Stimulated activated CD8-positive, alpha-beta memory T cell treated with anti-CD3 and anti-CD28 coated beads, Interleukin-12 subunit alpha, Interleukin-12 subunit beta, amount 100 ng/mL, for 24 hours (primary cell): Measurements from ENCODE around the gene ARL5B.

Source experiments
- DNase-seq: peaks from one replicate; pipeline ENCODE4 v3.0.0-alpha.2; 2020; ENCODE audit errors: extremely low read depth

Gene ARL5B

GRCh38 chr10:18658271-18659124 lies 733 bp upstream of the ARL5B start:
- no peak for DNase-seq

DNA sequence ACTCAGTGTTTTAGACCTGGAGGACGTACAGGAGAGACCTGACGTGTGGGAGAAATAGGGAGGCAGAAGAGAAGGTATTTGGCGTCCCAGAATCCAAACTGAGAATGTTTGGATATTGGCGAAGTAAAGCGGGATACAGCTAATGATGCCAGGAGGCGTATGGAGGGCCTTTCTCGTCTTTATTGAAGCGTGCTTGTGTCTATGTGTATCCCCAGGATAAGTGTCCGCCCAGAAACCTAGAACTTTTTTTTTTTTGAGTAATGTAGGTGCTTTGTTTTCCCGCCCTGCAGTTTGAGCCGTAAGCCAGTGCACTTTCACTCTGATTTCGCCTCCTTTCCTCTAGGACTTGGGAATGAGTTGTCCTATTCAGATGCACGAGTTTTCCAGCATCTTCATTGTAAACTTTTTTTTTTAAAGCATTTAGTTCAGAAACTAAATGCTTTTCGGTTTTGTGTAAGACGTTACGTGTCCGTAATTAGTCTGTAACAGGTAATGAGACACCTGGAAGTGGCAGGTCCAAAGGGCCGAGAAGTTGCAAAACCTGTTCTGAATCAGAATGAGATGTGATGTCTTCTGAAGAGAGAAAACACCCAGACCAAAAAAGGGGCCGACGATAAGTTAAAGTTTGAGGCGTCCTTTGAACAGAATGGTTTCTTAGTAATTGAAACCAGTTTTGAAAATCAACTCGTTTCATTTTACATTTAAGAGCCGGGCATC lies 746 bp downstream of the ARL5B start:
- DNase-seq: no peak

DNA sequence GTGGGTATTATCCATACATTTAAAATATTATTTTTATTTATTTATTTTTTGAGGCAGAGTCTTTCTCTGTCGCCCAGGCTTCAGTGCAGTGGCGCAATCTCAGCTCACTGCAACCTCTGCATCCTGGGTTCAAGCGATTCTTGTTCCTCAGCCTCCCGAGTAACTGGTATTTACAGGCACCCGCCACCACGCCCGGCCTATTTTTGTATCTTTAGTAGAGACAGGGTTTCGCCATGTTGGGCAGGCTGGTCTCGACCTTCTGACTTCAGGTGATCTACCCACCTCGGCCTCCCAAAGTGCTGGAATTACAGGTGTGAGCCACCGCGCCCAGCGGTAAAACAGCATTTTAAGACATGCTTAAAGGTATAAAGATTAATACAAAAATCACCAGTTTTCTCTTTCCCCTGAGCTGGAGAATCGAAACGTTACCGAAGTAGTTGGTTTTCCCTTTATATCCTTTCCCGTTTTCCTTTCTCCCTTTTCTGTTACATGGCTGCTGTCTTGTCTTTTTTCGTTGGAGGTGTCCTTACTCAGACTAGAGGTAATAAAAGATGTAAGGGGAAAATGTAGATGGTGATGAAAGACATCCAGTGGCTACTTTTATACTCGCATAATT lies 1.7 kb downstream of the ARL5B start:
- DNase-seq: no peak

DNA sequence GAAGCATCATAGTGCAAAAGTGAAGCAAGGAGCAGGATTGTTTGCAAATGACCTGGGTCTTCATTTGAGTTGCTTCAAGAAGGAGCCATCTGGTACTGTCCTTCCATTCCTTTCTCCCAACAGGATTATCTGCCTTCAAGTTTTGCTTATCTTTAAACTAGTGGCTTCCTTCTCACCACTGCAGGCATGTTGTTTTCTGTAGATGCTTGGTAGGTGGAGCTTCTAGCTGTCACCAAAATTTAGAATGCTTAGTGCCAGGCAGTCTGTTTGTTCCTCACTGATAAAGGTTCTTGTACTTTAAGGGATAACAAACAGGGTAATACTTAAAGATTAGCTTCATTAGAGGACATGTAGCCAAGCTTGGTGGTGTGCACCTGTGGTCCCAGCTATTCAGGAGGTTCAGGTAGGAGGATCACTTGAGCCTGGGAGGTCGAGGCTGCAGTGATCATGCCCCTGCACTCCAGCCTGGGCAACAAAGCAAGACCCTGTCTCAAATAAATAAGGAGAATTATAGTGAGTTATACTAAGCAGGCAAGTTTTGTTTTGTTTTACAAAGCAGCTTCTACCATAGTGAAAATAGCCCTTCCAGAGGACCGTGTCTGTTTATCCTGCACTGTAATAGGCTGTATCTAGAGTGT lies 5.7 kb downstream of the ARL5B start:
- no peak for DNase-seq

DNA sequence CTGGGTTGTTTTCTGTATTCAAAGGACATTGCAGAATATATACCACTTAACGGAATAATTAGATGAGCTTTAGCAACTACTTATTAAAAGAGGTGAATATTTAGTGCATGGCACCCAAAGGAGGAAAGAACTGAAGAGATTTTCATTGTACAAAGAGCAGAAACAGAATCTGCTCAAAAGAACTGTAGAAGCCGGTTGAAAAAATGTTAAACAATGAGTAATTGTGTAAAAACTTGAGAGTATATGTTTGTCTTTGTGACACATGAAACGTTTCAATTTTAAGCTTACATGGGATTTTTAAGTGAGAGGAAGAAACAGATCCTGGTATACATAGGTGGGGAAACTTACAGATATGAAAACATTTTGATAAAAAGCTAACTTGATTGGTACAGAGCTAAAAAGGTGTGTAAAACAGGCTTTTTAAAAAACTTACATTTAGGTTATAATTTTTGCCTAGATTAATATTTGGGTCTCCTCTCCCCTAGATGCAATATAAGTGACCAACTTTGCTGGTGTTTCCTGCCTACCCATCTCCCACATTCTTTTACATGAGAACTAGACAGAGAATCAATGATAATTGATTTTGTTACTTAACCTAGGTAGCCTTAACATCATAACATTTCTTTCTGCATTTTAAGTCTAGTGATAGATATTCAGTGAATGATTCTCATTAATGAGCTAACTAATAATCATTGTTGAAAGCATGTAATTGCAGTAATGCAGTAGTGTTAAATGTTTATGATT lies 6.8 kb downstream of the ARL5B start:
- no peak for DNase-seq

- no peak for DNase-seq
Measured at GRCh38 chr10:18666810-18667209, 7.6 kb downstream of the ARL5B start.

GRCh38 chr10:18668026-18668425 lies 8.8 kb downstream of the ARL5B start:
- DNase-seq: no peak

GRCh38 chr10:18675086-18675801 lies 16.0 kb downstream of the ARL5B start:
- no peak for DNase-seq

DNA sequence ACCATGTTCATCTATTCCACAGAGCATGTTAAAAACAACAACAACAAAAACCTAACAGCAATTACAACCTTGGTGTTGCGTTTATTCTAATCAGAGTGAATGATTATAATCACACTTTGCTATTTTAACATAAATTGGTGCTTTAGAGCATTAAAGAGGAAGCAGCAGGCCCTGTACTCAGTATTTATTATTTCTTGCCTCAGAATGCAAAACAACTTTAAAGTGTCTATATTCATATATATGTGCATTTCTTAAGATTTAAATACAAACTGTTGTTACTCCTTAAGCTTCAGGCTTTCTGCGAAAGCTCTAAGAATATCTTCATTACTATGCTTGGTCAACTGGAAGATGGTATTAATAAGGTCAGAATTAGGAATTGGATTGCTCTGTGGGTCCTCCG lies 21.5 kb downstream of the ARL5B start:
- DNase-seq: no peak

DNA sequence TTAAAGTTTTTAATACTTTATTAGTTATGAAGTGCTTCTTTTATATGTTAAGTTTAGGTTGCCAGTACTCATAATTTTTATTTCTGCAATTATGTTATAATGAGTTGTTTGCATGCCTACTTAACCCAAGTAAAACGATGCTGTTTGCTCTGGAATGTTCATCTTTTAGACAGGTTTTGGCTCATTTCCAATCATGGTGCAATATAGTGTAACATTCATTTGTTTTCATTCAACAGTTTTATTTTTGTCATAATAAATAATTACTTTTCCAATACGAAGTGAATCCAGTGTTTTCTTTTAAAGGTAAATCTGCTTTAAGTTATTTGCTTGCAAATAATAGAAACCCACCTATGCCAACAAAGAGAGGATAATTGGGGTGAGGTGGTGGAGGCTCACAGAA lies 22.1 kb downstream of the ARL5B start:
- DNase-seq: no peak

GRCh38 chr10:18681971-18682411 lies 22.8 kb downstream of the ARL5B start:
- DNase-seq: no peak

DNA sequence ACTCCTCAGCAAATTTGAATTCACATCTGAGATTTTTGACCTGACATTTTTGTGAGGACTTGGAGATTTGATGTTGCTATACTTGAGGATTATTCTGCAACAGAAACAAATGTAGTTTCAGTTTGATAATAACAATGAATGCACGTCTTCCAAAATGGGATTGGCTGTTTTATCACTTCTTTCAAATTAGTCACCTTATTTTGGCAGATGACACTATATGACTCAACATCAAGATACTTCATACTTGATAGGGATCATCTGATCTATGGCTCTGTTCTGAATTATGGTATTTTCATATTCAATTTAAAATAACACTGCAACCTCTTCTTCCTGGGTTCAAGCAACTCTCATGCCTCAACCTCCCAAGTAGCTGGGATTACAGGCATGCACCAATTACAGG lies 24.2 kb downstream of the ARL5B start:
- no peak for DNase-seq

DNA sequence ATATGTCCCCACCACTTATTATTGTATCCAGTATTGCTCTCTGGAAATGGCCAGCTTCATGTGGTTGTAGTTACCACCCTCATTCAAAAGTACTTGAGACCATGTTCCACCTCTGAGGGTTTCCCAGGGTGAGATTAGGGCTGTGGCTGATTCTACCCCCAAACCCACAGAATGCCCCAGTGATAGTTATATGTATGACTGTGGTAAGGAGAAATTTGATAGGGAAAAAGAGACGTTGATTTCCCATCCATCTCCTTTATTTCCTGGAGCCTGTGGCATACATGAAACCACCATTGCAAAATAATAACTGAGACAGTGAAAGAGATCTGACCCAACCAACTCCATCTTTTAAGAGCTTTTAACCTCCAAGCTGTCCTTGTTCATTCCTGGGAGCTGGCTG lies 25.2 kb downstream of the ARL5B start:
- DNase-seq: no peak

DNA sequence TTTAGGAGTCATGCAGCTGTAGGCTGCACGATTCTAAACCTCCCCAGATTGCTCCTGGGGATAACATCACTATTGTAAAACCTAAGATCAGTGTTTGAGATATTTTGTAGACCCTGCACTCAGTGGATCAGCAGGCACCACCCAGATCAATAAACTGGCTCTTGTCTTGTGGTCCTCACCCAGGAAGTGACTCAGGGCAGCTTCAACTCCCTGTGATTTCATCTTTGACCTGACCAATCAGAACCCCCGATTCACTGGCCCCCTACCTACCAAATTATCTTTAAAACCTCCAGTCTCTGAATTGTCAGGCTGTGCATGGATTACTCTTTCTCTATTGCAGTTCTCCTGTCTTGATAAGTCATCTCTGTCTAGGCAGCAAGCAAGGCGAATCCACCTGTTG lies 25.7 kb downstream of the ARL5B start:
- no peak for DNase-seq

DNA sequence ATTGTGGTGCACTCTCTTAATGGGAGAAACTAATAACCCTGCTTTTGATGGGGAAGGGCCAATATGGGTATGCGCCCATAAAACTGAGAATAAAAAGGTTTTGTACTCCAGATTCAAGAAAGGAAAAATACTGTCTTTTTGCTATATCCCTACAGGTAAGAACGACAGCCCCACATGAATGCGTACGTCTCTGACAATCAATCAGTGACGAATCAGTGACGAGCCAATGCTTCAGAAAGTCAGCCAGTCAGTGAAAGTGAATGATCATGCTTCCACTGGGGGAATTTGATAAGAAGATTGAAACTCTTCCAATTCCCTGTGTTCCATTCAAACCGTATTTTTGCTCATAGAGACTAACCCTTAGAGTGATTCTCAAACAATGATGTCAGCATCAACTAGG lies 26.3 kb downstream of the ARL5B start:
- DNase-seq: no peak

GRCh38 chr10:18687195-18687594 lies 28.0 kb downstream of the ARL5B start:
- DNase-seq: no peak

GRCh38 chr10:18687706-18688105 lies 28.5 kb downstream of the ARL5B start:
- no peak for DNase-seq

DNA sequence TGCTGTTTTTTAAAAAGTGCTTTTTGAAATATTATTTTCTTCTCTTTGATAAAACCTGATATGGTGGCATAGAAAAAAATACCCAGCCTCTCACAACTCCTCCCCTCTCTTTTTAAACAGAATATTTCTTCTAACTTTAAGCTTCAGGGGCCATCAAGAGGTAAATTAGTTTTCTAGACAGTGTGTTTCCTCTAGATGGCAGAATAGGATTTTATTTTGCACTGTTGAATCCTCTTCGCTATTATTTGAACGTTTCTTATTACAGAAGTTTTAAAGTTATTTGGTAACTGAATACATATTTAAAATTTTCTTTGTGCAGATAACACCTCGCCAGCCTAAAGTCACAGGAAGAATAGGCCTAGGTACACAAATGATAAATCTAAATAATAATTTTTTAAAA lies 30.3 kb downstream of the ARL5B start:
- DNase-seq: no peak

DNA sequence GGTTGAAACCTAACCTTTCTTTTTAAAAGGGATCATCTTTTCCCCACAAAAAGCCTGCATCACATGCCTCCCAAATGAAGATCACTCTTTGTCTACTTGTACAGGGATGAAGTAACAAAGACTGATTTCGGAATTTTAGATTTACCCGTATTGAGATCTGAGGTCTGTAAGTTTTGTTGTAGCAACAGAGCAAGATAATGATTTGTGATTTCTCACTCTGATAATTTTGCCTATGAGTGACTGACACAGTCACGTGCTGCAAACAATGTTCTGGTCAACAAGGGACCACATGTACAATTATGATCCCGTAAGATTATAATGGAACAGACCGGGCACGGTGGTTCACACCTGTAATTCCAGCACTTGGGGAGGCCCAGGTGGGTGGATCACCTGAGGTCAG lies 31.3 kb downstream of the ARL5B start:
- DNase-seq: no peak

DNA sequence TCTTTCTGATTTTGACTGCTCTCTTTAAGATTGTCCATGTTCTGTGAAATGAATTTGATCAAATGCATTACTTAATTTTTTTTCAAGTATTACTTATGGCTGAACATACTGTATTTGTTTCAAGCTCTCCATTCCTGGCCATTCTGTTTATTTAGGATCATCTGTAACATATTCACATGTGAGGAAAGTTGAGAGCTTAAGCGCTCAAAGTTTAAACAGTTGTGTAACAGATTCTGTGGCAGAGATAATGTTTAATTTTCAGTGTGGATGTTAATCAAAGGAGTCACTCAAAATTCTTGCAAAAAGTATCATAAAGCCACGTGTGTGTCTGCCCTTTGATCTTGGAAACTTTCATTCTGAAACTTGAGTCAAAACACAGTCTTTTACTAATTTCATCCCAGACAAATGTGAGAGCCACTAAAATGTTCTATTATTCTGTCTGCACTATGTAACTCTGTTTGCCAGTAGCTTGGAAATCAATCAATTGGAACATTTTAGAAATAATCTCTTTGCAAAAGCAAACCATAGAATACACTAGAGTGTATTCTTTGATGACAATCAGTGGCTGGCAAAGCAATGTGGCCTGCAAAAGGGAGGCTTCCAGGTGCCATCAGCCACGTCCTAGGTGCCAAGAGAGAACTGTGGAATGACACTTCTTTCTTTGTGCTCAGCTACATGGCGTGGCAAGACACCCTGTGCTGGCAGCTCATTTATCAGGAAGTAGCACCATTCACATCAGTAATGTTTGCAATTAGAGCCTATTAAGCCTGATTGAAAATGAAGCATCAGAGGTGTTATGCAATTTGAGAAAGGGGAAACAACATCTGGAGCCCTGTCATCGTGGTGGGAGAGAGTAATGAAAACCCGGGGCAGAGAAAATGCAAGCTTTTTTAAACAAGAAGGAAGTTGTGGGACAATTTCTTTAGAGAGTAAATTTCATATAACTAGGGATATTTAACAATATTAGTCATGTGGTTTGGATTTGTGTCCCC lies 40.9 kb downstream of the ARL5B start:
- no peak for DNase-seq
